ENCODE results near the gene ZFAND4. TPM values are rescaled to one million over a fixed set of nuclear protein-coding genes. Genes with fewer than 3 reads are reported as not detected.

The ZFAND4 gene
- total RNA-seq, 1 experiment from 2014 or later: 5.0 TPM

- no peak overlapping the region for H3K27ac Mint-ChIP-seq (ENCODE audit: low read depth, unreplicated experiment)
Observed at GRCh38 chr10:45652511-45652910, 20.1 kb downstream of the ZFAND4 start.

GRCh38 chr10:45649296-45649695 lies 23.3 kb downstream of the ZFAND4 start:
- CTCF ChIA-PET: no interaction called here

More at GRCh38 chr10:45652511-45652910, 20.1 kb downstream of the ZFAND4 start:
- no peaks in the 10 kb centered on the region for H3K4me1 Mint-ChIP-seq (ENCODE audit: insufficient read depth, unreplicated experiment)
- BruUV-seq (replicated peaks): no TSS peak
- H3K4me3 Mint-ChIP-seq (ENCODE audit: unreplicated experiment): no peak overlapping the region
- TF ChIP-seq, protein P1, sequence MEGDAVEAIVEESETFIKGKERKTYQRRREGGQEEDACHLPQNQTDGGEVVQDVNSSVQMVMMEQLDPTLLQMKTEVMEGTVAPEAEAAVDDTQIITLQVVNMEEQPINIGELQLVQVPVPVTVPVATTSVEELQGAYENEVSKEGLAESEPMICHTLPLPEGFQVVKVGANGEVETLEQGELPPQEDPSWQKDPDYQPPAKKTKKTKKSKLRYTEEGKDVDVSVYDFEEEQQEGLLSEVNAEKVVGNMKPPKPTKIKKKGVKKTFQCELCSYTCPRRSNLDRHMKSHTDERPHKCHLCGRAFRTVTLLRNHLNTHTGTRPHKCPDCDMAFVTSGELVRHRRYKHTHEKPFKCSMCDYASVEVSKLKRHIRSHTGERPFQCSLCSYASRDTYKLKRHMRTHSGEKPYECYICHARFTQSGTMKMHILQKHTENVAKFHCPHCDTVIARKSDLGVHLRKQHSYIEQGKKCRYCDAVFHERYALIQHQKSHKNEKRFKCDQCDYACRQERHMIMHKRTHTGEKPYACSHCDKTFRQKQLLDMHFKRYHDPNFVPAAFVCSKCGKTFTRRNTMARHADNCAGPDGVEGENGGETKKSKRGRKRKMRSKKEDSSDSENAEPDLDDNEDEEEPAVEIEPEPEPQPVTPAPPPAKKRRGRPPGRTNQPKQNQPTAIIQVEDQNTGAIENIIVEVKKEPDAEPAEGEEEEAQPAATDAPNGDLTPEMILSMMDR (IDR thresholded peaks at IDR 0.05; ENCODE audit: unreplicated experiment): no peak
- no peaks in the 10 kb centered on the region for H3K27me3 Mint-ChIP-seq (ENCODE audit: insufficient read depth, unreplicated experiment)
- intact Hi-C loops (cut with micrococcal nuclease): no loop called here
- H3K36me3 Mint-ChIP-seq (ENCODE audit: insufficient read depth, unreplicated experiment): peaks cover 14% of the 10 kb centered on the region
- no peaks in the 10 kb centered on the region for H3K9me3 Mint-ChIP-seq (ENCODE audit: unreplicated experiment)
- POLR2A ChIA-PET: no interaction called here
- CTCF ChIA-PET: interaction anchor here (2.2 kb wide), 1 partner anchor 20 kb away, joined by 7 read pairs; the partner anchor contains the start of gene ZFAND4
- no peak for DNase-seq (ENCODE audit: unreplicated experiment)

DNA sequence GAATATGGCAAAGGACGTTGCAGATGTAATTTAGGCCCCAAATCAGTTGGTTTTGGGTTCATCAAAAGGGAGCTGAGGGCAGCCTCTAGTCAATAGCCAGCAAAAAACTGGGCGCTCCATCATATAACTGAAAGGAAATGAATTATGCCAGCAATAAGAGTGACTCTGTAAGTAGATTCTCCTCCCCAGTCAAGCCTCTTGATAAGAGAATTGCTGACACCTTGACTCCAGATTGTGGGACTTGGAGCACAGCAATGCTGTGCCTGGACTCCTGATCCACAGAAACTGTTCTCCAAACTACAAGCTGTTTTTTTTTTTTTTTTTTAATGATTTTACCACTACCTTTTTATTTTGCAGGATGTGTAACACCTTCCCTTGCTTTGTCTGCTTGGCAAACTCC lies 25.5 kb downstream of the ZFAND4 start:
- intact Hi-C loops (cut with micrococcal nuclease): no loop called here
- H3K36me3 Mint-ChIP-seq (ENCODE audit: insufficient read depth, unreplicated experiment): peaks cover 19% of the 10 kb centered on the region
- no peaks in the 10 kb centered on the region for H3K9me3 Mint-ChIP-seq (ENCODE audit: unreplicated experiment)
- no TSS peak for BruUV-seq (replicated peaks)
- no peaks in the 10 kb centered on the region for H3K27me3 Mint-ChIP-seq (ENCODE audit: insufficient read depth, unreplicated experiment)
- ChIA-PET CTCF (no interaction called here), POLR2A (no interaction called here)
- no peak for DNase-seq (ENCODE audit: unreplicated experiment)
- H3K4me1 Mint-ChIP-seq (ENCODE audit: insufficient read depth, unreplicated experiment): peaks cover 9% of the 10 kb centered on the region
- TF ChIP-seq, protein P1 (IDR thresholded peaks at IDR 0.05; ENCODE audit: unreplicated experiment): no peak
- H3K4me3 Mint-ChIP-seq (ENCODE audit: unreplicated experiment): no peak overlapping the region
- no peak overlapping the region for H3K27ac Mint-ChIP-seq (ENCODE audit: low read depth, unreplicated experiment)

More at GRCh38 chr10:45649296-45649695, 23.3 kb downstream of the ZFAND4 start:
- DNase-seq (ENCODE audit: unreplicated experiment): no peak
- no peak overlapping the region for H3K4me3 Mint-ChIP-seq (ENCODE audit: unreplicated experiment)
- POLR2A ChIA-PET: interaction anchor here (1.0 kb wide), 1 partner anchor 9 kb away, joined by 3 read pairs; no protein-coding TSS in a partner anchor
- no peaks in the 10 kb centered on the region for H3K27me3 Mint-ChIP-seq (ENCODE audit: insufficient read depth, unreplicated experiment)
- H3K36me3 Mint-ChIP-seq (ENCODE audit: insufficient read depth, unreplicated experiment): peaks cover 17% of the 10 kb centered on the region
- peaks cover 9% of the 10 kb centered on the region for H3K4me1 Mint-ChIP-seq (ENCODE audit: insufficient read depth, unreplicated experiment)
- intact Hi-C loops (cut with micrococcal nuclease): no loop called here
- TF ChIP-seq, protein P1 (IDR thresholded peaks at IDR 0.05; ENCODE audit: unreplicated experiment): no peak
- no peak overlapping the region for H3K27ac Mint-ChIP-seq (ENCODE audit: low read depth, unreplicated experiment)
- H3K9me3 Mint-ChIP-seq (ENCODE audit: unreplicated experiment): no peaks in the 10 kb centered on the region
- BruUV-seq (replicated peaks): no TSS peak

GRCh38 chr10:45646384-45647050 lies 26.1 kb downstream of the ZFAND4 start:
- peaks cover 19% of the 10 kb centered on the region for H3K36me3 Mint-ChIP-seq (ENCODE audit: insufficient read depth, unreplicated experiment)
- ChIA-PET POLR2A (no interaction called here), CTCF (no interaction called here)
- TF ChIP-seq, protein P1 (IDR thresholded peaks at IDR 0.05; ENCODE audit: unreplicated experiment): no peak
- intact Hi-C loops (cut with micrococcal nuclease): no loop called here
- H3K4me1 Mint-ChIP-seq (ENCODE audit: insufficient read depth, unreplicated experiment): peaks cover 9% of the 10 kb centered on the region
- H3K27ac Mint-ChIP-seq (ENCODE audit: low read depth, unreplicated experiment): no peak overlapping the region
- no peaks in the 10 kb centered on the region for H3K27me3 Mint-ChIP-seq (ENCODE audit: insufficient read depth, unreplicated experiment)
- no peak overlapping the region for H3K4me3 Mint-ChIP-seq (ENCODE audit: unreplicated experiment)
- no peaks in the 10 kb centered on the region for H3K9me3 Mint-ChIP-seq (ENCODE audit: unreplicated experiment)
- no TSS peak for BruUV-seq (replicated peaks)
- DNase-seq (ENCODE audit: unreplicated experiment): no peak

Data from MCF 10A (cell line).